ENCODE results near the gene PDGFB.

GRCh38 chr22:39279170-39279850, 34.5 kb upstream of the PDGFB start:
- TF ChIP-seq CTCF (IDR thresholded peaks at IDR 0.05): no peak
- no peak for TF ChIP-seq POLR2A (IDR thresholded peaks at IDR 0.05)

Data from prostate gland (tissue), 2 donors.